ENCODE data around the gene DBF4.
"Not testable (repeated sequence)": the region's sequence is repeated elsewhere in the genome, so short reads cannot be mapped to it uniquely, and the experiment has no call there.

DBF4 gene

GRCh38 chr7:87934699-87935383 lies 58.5 kb downstream of the DBF4 start:
- DNase-seq (ENCODE audit: insufficient read length) (peak; percentile 31), FAIRE-seq (peak; percentile 78)
- no peak for TF ChIP-seq TAF1 (IDR thresholded peaks at IDR 0.05; ENCODE audit: borderline replicate concordance, low read depth, low read length)
- TF ChIP-seq POLR2A (IDR thresholded peaks at IDR 0.05; ENCODE audit: low read depth, low read length) = no peak
- no peak for TF ChIP-seq POLR2AphosphoS5 (IDR thresholded peaks at IDR 0.05; ENCODE audit: low read depth, low read length)

- no peak for DNase-seq (ENCODE audit: insufficient read length)
- TF ChIP-seq TAF1 (IDR thresholded peaks at IDR 0.05; ENCODE audit: borderline replicate concordance, low read depth, low read length) (no peak), POLR2A (IDR thresholded peaks at IDR 0.05; ENCODE audit: low read depth, low read length) (no peak), POLR2AphosphoS5 (IDR thresholded peaks at IDR 0.05; ENCODE audit: low read depth, low read length) (no peak)
- no peak for FAIRE-seq
Measured at GRCh38 chr7:87935384-87935706, 59.1 kb downstream of the DBF4 start.

GRCh38 chr7:87941138-87941537 lies 64.8 kb downstream of the DBF4 start:
- DNase-seq (ENCODE audit: insufficient read length) (no peak), FAIRE-seq (no peak)
- TF ChIP-seq POLR2A (IDR thresholded peaks at IDR 0.05; ENCODE audit: low read depth, low read length) (no peak), TAF1 (IDR thresholded peaks at IDR 0.05; ENCODE audit: borderline replicate concordance, low read depth, low read length) (no peak), POLR2AphosphoS5 (IDR thresholded peaks at IDR 0.05; ENCODE audit: low read depth, low read length) (no peak)

GRCh38 chr7:87944547-87944946 lies 68.3 kb downstream of the DBF4 start:
- TF ChIP-seq POLR2AphosphoS5 (IDR thresholded peaks at IDR 0.05; ENCODE audit: low read depth, low read length) = no peak
- TF ChIP-seq TAF1 (IDR thresholded peaks at IDR 0.05; ENCODE audit: borderline replicate concordance, low read depth, low read length) = no peak
- no peak for TF ChIP-seq POLR2A (IDR thresholded peaks at IDR 0.05; ENCODE audit: low read depth, low read length)
- FAIRE-seq (peak; percentile 44), DNase-seq (ENCODE audit: insufficient read length) (no peak)

- not testable (repeated sequence) for DNase-seq (ENCODE audit: insufficient read length)
- peak; percentile 14 for FAIRE-seq
Measured at GRCh38 chr7:87945926-87946325, 69.6 kb downstream of the DBF4 start.

GRCh38 chr7:87948371-87948770 lies 72.1 kb downstream of the DBF4 start:
- DNase-seq (ENCODE audit: insufficient read length) (no peak), FAIRE-seq (no peak)
- no peak for TF ChIP-seq POLR2AphosphoS5 (IDR thresholded peaks at IDR 0.05; ENCODE audit: low read depth, low read length)
